DOHH2 (cell line): ENCODE measurements around the gene MARVELD1.

Source experiments
- EZH2phosphoT487 ChIP-seq: fragments of 200-600 bp; sonication (generic); IDR thresholded peaks from 2 replicates; pipeline ENCODE4 v1.6.1; 2017; ENCODE audit warnings: borderline replicate concordance, mild to moderate bottlenecking, antibody characterized with exemption, low read length, moderate library complexity, mixed read lengths
- TF ChIP-seq, protein P1 (sequence below): fragments of 200-600 bp; sonication (generic); IDR thresholded peaks from one replicate; pipeline ENCODE4 v1.5.1; 2014; ENCODE audit warnings: antibody characterized with exemption, mild to moderate bottlenecking, low read depth, low read length; ENCODE audit not compliant: poor library complexity, severe bottlenecking

DNA sequence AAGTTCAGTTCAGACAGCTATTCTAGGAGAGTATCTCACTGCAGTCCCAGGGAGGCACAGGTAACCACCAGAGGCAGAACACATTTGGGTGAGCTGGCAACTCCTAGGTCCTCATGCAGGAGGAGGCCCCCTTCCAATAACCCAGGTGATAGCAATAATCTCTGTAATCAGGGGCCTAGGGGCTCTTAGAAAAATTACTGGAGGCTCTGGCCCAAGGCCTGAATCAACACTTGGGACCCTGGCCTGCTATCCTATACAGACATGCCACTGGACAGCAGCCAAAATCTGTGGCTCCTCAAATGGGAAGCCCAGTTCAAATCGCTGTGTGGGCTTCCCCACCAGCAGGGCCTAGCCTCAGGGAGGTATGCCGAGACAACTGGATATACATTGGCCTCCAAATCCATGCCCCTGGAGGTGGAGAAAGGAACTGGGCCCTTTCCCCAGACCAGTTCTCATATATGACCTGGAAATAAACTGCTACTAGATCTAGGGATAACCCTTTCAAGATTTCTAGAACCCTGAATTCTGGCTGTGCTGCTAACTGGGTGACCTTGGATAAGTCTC lies 28.1 kb upstream of the MARVELD1 start:
- TF ChIP-seq, protein P1, sequence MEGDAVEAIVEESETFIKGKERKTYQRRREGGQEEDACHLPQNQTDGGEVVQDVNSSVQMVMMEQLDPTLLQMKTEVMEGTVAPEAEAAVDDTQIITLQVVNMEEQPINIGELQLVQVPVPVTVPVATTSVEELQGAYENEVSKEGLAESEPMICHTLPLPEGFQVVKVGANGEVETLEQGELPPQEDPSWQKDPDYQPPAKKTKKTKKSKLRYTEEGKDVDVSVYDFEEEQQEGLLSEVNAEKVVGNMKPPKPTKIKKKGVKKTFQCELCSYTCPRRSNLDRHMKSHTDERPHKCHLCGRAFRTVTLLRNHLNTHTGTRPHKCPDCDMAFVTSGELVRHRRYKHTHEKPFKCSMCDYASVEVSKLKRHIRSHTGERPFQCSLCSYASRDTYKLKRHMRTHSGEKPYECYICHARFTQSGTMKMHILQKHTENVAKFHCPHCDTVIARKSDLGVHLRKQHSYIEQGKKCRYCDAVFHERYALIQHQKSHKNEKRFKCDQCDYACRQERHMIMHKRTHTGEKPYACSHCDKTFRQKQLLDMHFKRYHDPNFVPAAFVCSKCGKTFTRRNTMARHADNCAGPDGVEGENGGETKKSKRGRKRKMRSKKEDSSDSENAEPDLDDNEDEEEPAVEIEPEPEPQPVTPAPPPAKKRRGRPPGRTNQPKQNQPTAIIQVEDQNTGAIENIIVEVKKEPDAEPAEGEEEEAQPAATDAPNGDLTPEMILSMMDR, result no peak
- no peak for TF ChIP-seq EZH2phosphoT487
